Stimulated activated naive CD8-positive, alpha-beta T cell treated with anti-CD3 and anti-CD28 coated beads, Interleukin-15, amount 100 ng/mL, for 72 hours (primary cell): ENCODE data around the gene SULT1C2.
"Not testable (repeated sequence)": the region's sequence is repeated elsewhere in the genome, so short reads cannot be mapped to it uniquely, and the experiment has no call there.

Source experiments
- ATAC-seq: fragments of 150-1000 bp; cut with Tn5 transposase; 2 replicates; pipeline ENCODE4 v1.10.0; 2021; ENCODE audit warnings: mild to moderate bottlenecking, moderate library complexity
- DNase-seq, 2 donors: peaks; one replicate each; pipeline ENCODE4 v3.0.0; 2021 to 2022
- H3K27ac Mint-ChIP-seq, 2 donors: one replicate each; pipeline ENCODE4 v1.8.0; 2022; ENCODE audit warnings: mild to moderate bottlenecking in 2 of 2, mixed read lengths in 2 of 2, moderate library complexity in 2 of 2
- H3K27me3 Mint-ChIP-seq: one replicate; pipeline ENCODE4 v1.8.0; 2022; ENCODE audit warnings: mixed read lengths
- H3K4me1 Mint-ChIP-seq: one replicate; pipeline ENCODE4 v1.8.0; 2022; ENCODE audit warnings: mild to moderate bottlenecking, mixed read lengths
- H3K4me3 Mint-ChIP-seq, 2 donors: one replicate each; pipeline ENCODE4 v1.8.0; 2022; ENCODE audit warnings: mild to moderate bottlenecking in 2 of 2, mixed read lengths in 2 of 2, moderate library complexity in 1 of 2
- H3K9me3 Mint-ChIP-seq, 2 donors: one replicate each; pipeline ENCODE4 v1.8.0; 2022; ENCODE audit warnings: mixed read lengths in 2 of 2

The SULT1C2 gene

GRCh38 chr2:108359336-108359735, 70.6 kb downstream of the SULT1C2 start:
- not testable (repeated sequence) for DNase-seq, ATAC-seq, H3K27ac Mint-ChIP-seq, H3K9me3 Mint-ChIP-seq, H3K4me3 Mint-ChIP-seq
- H3K27me3 Mint-ChIP-seq = peaks cover 50% of the 10 kb centered on the region
- H3K4me1 Mint-ChIP-seq = peaks cover 18% of the 10 kb centered on the region
